SKM-1 (cell line): Measurements from ENCODE around the gene COX4I1.
A peak's percentile ranks its signal among the peaks of the same experiment; 100 is the strongest.

Source experiments
- DNase-seq: peaks from one replicate; lab custom pipeline; 2025; ENCODE audit not compliant: unreplicated experiment; lab: John Stamatoyannopoulos, UW

Gene COX4I1

DNA sequence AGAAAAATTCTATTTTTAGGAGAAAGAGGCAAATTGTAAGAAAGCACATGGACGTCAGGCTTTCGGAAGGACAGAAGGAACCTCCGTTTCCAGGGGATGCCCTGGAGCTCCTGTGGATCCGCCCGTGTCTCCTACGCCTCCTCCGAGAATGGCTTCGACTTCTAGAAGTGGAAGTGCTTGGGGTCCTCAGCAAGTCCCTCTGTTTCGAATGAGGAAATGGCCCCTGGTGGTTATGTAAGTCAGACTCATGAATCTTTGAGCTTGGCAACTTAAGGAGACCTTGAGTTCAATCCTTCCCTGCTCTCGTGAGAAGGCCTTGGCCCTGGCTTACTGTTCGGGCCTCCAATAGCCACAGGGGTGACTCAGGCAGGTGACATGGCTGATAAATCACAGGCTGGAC lies 38.9 kb downstream of the COX4I1 start:
- peak; percentile 60 for DNase-seq

DNA sequence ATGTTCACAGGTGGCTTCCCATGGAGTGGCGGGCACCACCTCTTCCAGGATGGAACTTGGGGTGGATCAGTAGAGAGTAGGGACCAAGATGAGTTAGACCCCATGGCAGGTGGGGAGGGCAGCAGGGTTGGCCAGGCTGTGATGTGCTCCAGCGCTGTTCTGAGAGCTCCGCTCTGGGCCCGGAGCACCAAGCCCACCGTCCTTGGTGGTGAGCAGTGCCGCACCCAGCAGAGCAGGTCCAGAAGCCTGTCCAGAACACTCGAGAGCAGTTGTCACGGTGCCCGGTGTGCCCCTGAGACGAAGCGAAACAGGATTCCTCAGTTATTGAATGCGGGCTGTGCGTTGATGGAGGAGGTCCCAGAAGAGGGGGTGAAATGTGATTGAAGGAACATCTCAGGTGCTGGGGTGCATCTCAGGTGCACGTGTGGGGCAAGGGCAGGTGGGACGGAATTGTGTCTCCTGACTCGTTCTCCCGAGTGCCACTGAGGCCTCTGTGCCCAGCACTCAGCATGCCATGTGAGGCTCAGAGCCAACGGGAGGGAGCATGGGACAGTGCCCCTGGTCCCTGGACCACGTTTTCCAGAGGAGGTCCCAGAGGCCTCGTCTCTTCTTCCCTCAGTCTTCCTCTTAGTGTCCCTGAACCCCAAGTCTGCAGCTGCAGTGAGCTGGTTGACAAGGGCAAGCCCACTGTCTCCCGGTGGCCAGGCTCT lies 39.5 kb downstream of the COX4I1 start:
- DNase-seq = no peak

DNA sequence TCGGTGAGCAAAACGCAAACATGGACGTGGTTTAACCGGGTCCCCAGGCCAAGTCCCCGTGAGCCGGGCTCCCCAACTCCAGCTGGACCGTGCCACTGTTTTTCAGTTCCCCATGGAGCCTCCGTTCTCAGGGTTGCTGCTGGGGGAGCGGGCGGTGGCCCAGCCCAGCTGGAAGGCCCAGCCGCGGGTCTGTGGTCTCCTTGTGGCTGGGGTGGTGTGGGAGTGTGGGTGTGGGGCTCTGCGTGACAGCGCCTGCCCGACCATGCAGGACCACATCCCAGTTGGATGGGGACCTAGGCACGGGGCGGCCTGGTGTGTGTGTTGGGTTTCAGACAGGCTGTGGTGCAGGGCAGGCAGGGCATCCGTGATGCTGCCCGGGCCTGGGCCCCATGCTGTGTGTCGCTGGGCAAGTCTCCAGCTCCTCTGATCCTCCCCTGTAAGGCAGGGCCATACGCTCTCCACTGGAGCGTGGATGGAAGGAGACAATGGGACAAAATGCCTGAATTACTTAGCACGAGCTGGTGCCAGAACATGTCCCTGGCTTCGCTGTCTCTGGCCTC lies 40.3 kb downstream of the COX4I1 start:
- no peak for DNase-seq

DNA sequence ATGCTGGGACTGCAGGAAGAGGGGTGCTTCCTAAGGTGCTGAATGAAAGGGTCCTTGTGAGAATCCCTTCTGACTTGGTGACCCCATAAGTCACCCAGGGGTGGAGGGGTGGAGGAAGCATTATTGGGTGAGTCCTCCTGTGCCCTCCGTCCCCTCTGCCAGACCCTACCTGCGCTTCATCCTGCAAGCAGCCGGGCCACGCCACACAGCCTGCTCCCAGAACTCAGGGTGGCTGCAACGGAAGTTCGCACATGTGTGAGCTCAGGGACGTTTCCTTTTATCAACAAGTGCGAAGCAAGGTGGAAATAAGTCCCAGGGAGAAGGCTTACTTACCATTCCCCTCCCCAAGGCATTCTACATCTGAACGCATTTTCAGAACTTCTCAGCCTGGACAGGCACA lies 40.9 kb downstream of the COX4I1 start:
- no peak for DNase-seq

DNA sequence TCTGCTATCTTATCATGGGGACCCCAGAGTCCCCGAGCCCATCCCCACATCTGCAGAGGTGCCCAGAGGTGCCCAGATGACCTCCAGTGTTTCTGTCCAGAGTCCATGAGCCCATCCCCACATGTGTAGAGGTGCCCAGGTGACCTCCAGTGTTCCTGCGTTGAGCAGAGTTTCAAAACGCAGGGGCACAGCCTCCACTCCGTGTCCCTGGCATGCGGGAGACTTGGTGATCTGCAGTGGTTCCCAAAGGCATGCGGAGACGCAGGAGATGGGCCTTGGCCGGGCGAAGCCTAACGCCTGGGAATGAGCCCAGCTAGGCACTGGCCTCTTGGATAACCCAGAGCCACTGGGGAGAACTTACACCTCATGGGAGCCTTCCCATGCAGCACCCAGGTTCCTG lies 41.3 kb downstream of the COX4I1 start:
- DNase-seq = no peak

DNA sequence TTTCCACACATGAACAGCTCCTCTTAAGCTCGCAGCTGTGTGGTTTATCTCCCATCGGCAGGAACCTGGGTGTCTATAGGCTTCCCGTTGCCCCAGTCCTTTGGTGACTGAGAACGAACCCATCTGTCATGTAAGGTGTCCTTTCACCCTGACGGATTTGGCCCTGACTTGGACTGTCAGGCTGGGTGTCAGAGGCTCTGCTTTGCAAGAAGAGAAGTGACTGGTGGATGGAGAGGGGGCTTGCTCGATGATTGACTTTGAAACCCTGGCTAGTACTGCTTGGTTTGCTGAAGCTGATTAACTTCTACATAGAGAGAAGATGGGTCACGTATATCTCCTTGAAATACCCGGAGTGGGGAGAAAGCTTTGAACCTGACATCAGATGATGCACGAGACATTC lies 42.9 kb downstream of the COX4I1 start:
- no peak for DNase-seq

DNA sequence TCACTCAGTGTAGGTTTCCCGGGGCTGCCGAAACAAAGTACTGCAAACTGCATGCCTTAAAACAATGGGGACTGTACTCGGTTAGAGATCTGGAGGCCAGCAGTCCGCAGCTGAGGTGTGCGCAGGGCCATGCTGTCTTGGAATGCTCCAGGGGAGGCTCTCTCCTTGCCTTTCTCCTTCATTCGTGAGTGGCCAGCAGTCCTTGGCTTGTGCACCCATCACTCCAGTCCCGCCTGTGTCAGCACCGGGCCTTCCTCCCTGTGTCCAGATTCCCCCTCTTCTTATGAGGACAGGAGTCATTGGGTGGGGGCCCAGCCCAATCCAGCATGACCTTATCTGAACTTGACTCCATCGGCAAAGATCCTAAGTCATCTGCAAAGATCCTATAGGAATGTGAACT lies 43.4 kb downstream of the COX4I1 start:
- DNase-seq = no peak

DNA sequence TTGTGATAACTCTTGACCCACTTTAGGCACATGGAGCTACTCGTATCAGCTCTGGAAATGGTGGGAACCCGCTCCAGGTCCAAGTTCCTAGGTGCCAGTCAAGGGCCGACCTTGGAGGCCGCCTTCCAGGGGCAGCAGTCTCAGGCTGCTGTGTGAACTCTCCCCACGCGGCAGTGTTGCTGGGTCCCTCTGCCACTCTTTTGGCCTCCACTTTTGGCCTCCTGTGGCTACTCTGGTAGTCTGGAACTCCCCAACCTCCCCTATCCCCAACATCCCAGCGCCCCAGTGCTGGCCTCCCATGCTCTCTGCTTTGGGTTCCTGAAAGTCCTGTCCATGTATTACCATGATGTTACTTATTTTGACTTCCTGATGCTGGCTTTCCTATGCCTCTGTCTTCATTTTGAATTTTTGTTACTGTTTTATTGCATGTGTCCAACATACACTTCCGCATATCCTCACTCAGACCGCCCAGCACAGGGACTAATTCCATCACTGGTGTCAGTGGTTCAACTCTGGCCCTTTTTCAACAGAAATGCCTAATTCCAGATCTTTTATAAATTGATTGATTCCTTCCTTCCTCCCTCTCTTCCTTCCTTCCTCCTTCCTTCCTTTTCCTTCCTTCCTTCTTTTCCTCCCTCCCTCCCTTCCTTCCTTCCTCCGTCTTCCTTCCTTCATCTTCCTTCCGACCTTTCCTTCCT lies 44.1 kb downstream of the COX4I1 start:
- no peak for DNase-seq

DNA sequence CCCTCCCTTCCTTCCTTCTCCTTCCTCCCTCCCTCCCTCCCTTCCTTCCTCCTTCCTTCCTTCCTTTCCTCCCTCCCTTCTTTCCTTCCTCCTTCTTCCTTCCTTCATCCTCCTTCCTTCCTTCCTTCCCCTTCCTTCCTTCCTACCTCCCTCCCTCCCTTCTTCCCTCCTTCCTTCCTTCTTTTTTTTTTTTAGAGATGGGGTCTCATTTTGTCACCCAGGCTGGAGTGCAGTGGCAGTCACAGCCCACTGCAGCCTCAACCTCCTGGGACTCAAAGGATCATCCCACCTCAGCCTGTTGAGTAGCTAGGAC lies 44.6 kb downstream of the COX4I1 start:
- DNase-seq = no peak

DNA sequence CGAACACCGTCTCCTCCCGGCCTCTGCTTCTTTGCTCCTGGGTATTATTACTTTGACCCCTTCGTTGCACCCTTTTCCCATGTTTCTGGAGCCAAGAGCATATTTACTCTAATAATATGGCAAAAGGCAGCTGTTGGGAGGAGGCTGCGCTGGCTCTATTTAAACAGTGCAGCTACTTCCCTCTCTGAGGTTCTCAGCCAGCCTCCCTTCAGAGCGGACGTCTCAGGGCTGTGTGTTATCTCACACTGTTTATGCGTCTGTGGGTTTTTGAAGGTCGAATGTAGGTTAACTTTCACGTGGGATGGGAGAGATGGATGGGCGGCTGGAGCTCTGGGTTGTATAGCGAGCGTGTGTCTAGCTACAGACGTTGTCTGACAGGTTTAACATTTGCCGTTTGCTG lies 45.3 kb downstream of the COX4I1 start:
- peak; percentile 45 for DNase-seq

DNA sequence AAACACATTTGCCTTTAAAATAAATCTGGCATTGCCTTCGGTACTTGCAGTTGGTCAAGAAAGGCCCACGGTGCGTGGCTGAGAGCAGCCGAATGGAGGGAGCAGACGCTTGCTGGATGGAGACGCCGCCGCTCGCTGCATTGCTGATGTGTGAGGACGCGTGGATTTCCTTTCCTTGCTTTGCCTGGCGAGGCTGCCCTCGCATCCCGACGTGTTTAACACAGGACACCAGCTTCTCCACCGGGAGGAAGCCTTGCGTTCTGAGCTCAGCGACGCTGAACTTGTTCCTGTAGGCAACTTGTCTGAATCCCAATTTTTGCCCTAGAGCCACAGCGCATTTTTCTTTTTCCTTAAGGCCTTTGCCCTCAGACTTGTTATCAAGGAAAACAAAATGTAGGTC lies 45.8 kb downstream of the COX4I1 start:
- no peak for DNase-seq

DNA sequence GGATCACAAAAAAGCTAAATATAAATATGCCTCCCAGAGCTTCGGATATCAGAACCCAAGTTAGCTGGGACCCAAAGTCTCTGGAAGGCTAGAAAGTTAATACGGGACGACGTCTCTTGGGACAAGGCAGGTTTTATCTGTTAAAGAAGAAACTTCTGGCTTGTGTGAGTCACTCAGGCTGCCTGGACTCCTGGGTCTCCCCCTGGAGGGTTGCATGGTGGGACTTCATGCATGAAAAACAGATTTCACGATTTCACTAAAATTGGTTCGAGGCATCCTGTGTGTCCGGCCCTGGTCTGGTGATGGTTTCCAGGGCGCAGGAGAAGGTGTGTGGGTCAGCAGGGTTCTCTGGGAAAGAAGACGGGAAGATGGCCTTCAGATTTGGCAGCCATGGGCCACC lies 47.0 kb downstream of the COX4I1 start:
- DNase-seq = no peak

DNA sequence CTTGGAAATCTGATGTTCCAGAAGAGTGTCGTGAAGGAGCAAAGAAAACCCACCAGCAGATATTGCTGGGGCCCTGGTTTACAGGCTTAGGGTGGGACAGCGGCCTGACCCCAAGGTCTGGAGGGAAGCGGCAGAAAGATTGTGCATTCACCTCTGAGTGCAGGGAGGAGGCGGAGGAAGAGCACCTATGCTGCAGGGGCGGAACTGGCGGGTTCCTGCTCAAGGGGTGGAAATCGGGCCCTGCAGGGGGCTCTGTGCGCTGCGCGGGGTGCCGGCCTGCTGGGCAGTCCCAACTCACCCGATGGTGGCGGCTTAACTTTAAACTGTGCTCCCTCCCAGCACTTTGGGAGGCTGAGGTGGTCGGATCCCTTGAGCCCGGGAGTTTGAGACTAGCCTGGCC lies 47.5 kb downstream of the COX4I1 start:
- DNase-seq = no peak

DNA sequence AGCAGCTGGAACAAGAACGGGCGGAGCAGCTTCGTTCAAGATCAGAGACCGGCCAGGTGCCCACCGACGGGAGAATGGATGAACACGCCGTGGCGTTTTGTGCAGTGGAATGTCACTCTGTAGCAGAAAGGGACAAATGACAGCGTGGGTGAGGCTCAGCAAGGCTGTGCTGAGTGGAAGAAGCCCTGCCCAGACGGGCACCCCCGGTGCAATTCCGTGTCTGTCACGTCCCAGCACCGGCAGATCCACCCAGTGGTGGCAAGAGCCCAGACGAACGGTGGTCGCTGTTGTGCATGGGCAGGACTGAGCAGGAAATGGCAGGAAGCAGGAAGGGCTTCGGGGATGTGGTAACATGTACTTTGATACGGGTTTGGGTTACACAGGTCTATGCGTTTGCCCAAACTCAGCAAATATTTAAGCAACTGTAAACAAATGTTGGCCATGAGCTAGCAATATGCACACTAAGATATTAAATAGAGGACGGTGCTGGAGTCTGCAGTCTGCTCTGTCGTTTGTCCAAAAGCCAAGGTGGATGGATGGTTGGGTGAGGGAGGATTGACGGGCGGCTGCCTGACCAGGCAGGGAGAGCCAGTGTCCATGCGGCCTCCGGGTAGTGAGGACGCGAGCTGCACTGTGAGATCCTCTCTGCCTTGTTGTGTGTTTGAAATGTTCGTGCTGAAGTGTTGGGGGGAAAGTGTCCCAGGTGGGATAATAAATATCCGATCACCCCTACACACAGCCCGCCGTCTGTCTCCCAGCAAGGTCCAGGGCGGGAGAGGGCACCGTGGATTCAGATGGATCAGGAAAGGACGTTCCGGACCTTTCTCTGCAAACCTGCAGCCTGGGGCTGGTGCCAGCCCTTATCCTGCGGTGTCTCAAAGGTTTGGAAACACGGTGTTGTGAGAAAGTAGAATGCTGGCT lies 48.4 kb downstream of the COX4I1 start:
- DNase-seq = no peak

DNA sequence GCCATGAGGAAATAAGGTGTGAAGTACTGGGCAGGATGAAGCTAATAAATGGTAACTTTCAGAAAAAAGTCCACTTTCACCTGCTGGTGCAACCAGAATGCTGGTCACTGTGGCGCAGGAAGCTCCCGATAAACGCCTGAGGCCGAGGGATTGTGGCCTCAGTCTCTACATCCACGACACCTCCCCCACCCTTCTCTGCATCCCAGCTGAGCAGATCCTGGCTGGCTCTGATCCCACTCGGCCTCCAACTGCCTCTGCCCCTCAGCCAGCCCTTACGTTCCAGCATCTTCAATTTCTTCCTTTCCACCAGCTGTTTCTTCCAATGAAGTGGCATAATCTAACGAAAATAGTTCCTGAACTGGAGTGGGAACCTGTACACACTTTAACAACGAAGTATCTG lies 49.5 kb downstream of the COX4I1 start:
- DNase-seq = no peak

DNA sequence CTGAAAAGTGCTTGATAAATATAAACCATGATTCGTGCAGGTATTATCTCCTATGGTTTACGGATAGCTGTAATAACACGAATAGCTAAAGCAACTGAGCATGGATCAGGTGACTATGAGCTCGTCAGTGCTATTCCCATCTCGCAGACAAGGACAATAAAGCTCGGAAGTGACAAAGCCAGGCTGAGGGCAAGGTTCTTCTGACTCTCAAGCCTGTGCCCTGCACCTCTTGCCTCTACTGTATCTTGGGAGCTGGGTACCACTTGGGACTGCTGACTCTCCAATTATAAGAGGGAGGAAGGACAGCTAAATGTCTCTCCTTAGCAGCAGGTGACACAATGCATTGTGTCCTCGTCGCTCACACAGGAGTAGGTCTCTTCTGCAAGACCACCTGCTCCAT lies 49.9 kb downstream of the COX4I1 start:
- no peak for DNase-seq

DNA sequence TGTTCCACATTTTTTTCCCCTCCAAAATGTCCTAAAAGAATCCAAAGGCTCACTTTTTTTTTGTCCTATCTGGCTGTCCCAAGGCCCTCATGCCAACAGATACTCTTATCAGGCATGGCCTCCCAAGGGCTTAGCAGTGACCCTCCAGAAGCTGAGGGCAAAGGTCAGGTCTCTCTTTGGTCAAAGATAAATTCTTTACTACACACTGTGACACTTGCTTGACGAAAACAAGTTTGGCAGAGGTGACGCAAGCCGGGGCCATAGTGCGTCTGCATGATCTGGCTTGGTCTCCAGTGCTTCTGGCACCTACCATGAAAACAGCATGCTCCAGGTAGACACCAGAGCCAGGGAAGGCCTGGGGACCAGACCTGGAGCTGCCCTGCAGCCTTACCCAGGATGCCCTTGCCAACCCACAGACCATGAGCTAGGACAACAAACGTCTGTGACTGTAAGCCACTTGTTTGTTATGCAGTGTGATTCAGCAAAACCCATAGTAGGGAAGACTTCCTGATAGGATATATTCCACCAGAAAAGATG lies 50.9 kb downstream of the COX4I1 start:
- no peak for DNase-seq

DNA sequence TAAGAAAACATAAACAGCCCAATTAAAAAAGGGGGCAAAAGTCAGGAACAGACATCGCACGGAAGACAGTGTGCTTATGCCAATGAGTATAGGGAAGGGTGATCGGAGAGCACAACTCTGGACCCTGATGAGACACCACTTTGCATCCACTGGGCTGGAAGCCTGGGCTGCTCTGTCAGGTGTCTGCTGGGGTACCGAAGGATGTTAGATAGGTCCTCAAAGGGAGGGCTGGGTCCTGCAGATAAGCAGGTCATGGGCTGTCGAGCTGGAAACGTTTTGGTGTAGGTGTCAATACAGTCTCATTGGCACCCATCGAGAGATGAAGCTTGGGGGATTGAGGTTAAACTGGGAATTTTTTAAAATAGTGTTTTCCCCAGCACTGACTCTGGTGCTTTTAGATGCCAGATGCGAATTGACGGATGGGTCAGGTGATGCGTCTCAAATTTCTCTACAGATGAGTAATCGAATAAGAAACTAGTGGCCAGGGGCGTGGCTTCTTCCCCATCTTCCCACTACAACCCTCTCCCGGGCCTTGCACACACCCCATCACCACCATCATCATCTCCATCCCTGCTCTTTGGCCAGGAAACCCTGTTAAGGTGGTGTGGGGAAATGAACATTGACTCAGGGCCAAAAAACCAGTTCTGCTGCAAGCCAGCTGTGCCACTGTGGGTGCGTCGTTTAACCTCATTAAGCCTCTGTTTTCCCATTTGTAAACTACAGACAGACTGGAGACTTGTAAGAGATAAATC lies 51.7 kb downstream of the COX4I1 start:
- DNase-seq = no peak

DNA sequence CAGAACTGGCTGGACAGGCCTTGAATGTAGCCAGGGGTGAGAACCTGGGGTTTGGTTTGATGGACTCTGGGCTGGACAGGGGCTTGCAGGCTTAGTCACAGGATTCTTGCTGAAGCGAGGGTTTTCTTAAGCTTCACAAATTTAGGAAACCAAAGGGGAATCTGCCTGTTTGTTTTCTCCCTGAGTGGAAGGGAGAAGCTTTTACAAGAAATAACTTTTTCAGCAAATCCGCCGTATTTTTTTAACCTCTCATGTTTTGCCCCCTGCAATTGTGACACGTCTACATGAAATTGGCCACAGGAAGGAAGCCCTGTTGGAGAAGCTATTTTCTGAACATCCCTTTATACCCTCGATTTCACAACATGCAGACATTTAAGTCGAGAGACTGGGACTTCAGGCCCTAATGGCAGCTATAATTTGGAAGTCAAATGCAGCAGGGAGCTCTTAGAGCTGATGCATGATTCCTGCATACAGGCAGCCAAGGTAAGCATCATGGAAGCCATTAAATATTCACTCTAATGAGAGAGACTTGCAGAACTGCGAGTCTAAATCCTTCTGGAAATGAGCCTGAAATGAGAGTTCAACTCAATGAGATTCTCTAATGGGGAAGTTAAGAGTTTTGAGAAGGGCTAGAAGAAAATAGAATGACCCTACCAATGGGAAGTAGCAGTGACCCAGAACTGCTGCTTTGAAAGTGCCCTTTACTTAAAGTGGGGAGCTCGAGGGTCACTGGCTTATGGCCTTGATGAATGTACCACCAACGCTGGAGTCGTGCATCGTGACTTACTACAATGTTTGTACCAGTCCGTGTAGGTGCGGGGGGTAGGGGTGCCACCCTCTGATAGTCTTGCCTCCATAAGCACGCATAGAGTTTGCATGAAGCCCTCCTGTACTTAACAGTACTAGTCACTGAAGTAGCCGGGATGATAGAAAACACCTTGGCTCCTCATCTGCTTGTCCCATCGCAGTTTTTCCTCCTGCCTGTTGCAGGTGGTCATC lies 54.4 kb downstream of the COX4I1 start:
- peak; percentile 85 for DNase-seq

DNA sequence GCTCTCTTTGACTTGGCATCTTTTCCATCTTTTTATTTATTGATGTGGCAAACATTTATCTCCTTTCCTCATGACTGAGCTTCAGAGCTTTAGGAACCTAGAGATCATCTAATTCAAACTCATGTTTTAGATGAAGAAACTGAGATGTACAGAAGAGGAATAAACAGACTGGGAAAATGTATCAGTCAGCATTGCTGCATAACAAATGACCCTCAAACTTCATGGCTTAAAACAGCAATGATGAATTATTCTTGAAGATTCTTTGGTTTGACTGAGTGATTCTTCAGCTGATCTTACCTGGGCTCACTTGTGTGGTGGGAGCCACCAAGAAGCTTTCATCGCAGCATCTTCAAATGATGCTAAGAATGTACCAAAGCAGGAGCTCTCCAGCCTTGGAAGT lies 55.4 kb downstream of the COX4I1 start:
- DNase-seq = no peak
